CD4-positive, alpha-beta T cell treated with Interleukin-17A for 1 hour (primary cell): ENCODE measurements around the gene NBPF26.
A peak's percentile ranks its signal among the peaks of the same experiment; 100 is the strongest.
"Not testable (repeated sequence)": the region's sequence is repeated elsewhere in the genome, so short reads cannot be mapped to it uniquely, and the experiment has no call there.

Experiments used
- DNase-seq: peaks from one replicate; pipeline ENCODE4 v3.0.0-alpha.2; 2020

Gene NBPF26

DNA sequence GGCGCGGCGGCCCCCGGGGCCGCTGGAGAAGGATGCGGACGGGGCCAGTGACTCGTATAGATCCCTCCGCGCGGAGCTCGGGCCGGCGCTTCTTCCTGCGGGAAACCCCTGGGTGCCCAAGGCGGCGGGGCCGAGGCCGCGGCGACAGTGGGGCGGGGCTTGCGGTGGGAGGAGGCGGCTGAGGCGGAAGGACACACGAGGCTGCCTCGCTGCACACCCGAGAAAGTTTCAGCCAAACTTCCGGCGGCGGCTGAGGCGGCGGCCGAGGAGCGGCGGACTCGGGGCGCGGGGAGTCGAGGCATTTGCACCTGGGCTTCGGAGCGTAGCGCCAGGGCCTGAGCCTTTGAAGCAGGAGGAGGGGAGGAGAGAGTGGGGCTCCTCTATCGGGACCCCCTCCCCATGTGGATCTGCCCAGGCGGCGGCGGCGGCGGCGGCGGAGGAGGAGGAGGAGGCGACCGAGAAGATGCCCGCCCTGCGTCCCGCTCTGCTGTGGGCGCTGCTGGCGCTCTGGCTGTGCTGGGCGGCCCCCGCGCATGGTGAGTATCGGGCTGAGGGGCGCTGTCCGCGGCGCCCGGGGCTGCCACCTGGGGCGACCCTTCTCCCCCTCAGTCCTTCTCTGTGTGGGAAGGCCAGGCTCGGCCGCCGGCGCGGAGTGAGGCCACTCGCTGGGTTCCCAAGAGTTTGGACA lies at the start of gene NBPF26:
NBPF26 (plus strand) TSS at position 231 of the 688 bp plus-strand sequence.
- DNase-seq: peak; percentile 91

DNA sequence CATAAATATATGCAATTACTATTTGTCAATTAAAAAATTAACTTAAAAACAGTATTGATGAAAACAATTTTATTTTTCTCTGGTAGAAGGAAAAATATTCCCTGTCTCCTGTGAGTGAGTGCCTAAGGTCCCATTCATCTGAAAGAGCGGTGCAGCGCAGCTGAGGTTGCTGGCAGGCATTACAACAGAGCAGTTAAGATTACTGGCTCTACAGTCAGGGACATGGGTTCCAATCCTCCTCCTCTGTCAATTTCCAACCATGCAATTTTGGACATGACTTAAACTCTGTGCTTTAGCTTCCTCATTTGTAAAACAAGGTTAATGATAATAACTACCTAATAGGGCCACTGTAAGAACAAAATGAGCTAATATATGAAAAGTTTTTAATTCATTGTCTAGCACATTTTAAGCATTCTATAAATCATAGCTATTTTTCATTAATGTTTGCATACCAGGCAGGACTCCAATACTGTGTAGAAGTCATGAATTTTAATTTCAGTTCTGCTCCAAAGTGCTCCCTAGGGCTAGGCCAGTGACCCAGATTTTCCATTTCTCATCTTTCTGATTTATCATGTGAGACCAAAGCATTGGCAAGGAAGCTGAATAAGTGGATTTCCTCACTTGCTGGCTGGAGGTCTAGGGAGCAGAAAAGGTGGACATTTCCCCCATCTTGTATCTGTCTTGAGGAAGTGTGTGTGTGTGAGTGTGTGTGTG lies 43.5 kb upstream of the NBPF26 start:
- DNase-seq: not testable (repeated sequence)

GRCh38 chr1:120680938-120681337 lies 42.8 kb upstream of the NBPF26 start:
- DNase-seq: not testable (repeated sequence)

DNA sequence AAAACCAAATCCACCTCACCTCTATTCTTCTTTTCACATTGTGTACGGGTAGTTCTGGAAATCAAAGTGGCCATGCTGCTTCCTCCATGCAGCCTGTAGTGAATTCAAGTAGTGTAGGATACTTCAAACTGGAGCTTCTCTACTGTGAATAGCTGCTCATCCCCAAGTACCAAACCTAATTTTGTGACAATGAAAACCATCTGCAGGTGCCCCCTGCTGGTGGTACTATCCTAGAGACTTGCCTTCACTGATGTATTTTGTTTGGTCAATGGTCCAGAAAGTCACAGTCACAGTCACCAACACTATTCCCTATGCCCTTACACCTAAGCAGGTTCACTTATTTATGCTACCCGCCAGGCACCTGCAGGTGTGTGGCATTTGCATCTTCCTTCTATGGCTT lies 39.3 kb upstream of the NBPF26 start:
- not testable (repeated sequence) for DNase-seq

DNA sequence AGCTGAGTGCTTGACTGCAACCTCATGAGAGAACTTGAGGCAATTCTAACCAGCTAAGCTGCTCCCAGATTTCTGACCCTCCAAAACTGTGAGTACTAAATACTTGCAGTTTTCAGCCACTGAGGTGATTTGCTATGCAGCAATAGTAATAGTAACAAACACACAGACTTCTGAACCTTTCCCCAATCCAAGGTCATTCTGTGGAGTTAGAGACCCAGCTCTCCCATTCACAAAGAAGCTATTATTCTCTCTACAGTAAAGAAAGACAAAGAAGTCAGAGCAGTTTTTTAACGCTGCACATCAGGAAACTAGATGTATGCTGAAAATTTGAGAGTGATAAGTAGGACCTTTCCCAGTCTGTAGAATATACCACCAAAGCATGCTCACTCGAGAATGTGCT lies 38.1 kb upstream of the NBPF26 start:
- not testable (repeated sequence) for DNase-seq

DNA sequence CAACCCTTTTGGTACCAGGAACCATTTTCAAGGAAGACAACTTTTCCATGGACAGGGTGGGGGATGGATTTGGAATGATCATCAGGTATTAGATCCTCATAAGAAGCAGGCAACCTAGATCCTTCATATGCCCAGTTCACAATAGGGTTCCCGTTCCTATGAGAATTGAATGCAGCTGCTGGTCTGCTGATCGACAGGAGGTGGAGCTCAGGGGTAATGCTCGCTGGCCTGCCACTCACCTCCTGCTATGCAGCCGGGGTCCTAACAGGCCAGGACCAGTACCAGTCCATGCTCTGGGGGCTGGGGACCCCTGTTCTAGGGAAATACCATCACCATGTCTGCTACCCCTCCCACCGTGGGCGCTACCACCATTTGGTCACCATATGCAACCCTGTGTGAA lies 36.5 kb upstream of the NBPF26 start:
- DNase-seq: not testable (repeated sequence)

GRCh38 chr1:120700807-120701562 lies 22.8 kb upstream of the NBPF26 start:
- DNase-seq: not testable (repeated sequence)

DNA sequence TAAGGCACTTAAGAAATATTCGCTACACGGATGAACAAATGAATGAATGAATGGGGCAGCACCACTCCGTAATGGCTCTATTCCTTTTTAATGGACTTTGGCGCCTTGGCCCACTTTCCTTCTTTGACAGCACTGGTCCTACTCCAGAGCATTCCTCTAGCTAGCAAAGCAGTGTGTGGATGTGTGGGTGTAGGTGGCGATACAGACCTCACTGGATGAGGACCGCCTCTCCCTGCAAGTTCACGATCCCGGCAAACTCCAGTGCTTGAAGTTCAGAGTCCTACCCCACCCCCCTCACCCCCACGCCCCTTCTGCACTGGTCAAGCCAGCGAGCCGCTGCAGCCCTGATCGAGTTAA lies 409 bp upstream of the NBPF26 start:
- DNase-seq: not testable (repeated sequence)

GRCh38 chr1:120724507-120724906 lies 762 bp downstream of the NBPF26 start:
- DNase-seq: peak; percentile 14

- DNase-seq: not testable (repeated sequence)
These were observed 5.1 kb downstream of the NBPF26 start for GRCh38 chr1:120728811-120729210.

DNA sequence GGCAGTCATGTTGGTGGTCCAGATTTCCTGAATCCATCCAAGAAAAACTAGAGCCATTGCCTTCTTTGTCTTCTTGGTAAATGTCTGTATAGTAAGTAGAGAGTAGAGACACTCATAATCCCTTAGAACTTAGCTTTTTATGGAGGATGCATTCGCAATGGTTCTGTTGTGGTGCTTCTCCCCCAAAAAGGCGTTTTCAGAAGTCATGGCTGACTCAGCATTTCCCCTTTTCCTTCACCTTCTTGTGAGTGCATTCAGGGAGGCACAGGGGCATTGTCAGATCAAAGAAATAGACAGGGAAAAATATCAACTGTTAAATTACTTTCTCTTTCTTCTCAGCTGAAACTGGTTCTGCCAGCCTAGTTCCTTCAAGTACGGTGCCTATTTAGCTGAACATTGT lies 45.3 kb downstream of the NBPF26 start:
- not testable (repeated sequence) for DNase-seq

GRCh38 chr1:120805452-120805851 lies 81.7 kb downstream of the NBPF26 start:
- DNase-seq: peak; percentile 10

DNA sequence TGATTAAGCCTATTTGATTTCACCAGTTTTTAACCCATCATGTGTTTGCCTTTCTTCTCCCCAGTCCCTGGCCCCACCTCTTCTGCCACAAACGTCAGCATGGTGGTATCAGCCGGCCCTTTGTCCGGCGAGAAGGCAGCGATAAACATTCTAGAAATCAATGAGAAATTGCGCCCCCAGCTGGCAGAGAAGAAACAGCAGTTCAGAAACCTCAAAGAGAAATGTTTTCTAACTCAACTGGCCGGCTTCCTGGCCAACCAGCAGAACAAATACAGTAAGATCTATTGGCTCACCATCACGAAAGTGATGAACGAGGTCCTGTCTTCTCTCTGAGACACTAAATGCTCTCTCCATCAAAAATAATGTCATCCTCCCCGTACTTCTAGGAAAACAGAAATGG lies 88.1 kb downstream of the NBPF26 start:
- peak; percentile 65 for DNase-seq

GRCh38 chr1:120825051-120825450 lies 101.3 kb downstream of the NBPF26 start:
- not testable (repeated sequence) for DNase-seq

DNA sequence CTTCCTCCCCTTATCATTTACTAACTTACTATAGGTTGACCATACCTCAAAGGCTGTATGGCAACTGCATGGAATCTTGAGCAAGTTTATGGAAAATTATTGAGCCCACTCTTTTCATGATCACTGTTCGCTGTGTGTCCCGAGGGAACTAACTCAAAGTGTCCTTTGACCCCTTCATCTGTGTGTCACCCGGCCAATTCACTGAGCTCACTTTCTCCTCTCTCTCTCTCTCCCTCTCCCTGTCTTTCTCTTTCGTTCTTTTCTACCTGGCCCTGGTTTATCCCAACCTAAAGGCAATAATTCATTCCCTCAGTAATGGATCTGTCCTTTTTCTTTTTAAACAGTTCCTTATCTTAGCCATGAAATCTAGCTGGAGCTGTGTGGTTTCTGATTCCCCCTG lies 102.9 kb downstream of the NBPF26 start:
- DNase-seq: not testable (repeated sequence)

DNA sequence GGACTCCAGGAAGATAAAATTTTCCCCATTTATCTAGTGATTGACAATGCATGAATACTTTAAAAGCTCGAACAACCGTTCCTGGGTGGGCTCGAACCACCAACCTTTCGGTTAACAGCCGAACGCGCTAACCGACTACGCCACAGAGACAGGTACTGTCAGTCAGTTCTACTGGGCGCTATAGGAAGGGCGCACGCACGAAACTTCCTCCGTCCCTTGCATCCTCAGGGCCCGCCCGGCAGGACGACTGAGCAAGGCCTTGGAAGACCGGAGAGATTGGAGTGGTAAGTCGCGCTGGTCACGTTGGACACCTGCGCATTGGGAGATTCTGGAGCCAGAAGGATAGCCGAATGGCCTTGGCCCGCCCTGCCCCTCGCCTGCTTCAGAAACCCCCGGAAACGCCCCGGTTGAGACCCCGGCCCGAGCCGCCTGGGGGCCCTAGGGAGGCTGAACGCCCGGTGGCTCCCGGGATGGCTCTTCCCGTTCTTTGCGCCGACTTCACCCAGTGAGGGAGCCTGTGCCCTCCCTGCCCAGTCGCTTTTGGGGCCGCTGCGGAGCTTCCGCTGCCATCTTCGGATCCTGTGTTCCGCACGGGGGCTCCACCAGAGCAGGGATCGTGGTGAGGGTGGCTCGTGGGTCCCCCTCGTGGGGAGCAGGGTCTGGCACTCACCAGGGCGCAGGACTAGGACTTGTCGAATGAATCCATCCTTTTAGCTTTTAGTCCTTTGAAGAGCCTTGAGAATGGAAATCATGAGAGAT lies 120.6 kb downstream of the NBPF26 start:
- DNase-seq: peak; percentile 91

DNA sequence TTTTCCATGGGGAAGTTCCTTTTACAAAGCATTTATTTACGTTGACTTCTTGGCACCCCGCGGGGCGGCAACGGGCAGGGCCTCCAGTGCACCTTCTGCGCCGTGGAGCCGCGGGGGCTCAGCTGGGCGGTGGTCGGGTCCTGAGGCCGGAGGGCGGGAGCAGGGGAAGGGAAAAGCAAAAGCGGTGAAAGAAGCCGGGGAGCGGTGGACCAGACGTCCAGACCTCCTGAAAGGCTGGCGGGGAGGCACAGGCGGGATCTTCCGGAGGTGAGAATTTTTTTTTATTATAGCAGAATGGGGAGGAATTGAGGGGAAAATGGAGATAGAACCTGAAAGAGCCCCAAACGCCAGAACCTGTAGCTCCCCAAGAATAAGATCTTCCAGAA lies 121.2 kb downstream of the NBPF26 start:
- not testable (repeated sequence) for DNase-seq

- DNase-seq: peak; percentile 52
These were observed 125.9 kb downstream of the NBPF26 start for GRCh38 chr1:120849400-120850286.

- not testable (repeated sequence) for DNase-seq
These were observed 126.5 kb downstream of the NBPF26 start for GRCh38 chr1:120850287-120850536.

DNA sequence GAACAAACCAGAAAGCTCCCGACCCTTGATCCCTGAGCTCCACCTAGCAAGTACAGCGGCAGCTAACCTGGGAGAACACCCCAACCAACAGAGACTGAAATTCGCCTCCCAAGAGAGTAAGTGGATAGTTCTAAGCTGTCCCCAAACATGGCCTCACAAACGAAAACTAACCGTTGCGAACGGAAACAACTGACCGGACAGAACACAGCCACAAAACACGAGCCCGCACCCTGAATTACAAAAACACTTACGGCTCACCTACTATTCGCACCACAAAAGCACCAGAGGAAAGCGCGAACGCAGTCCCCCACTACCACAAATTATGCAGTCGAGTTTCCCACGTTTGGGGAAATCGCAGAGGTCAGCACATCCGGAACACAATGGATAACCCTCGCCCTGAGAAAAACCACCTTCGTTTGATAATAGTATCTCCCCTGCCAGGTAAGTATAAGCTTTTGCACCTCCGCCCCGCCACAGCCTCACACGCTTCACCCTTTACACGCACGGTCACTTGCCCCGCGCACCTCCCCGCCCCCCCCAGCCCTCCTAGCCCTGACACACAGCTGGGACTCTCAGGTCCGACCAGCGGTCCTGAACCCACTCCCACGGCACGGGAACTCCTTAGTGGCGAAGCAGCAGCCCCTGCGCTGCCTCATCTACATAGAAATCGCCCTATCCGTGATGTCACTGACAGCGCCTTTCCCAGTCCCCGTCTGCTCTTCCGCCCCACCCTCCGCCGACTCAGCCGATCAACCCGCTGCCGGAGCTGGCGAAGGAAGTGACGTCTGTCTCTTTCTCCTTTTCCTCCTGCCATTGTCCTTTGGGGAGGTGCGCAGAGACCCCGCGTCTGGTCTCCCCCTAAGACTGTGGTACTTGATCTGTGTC lies 127.0 kb downstream of the NBPF26 start:
- DNase-seq: peak; percentile 96

GRCh38 chr1:120858144-120858543 lies 134.4 kb downstream of the NBPF26 start:
- peak; percentile 34 for DNase-seq
